Neuronal stem cell (in vitro differentiated cells): ENCODE measurements around the gene ERCC5.

Experiments
- DNase-seq: peaks from one replicate; pipeline ENCODE4 v3.0.0-alpha.2; 2013; ENCODE audit warnings: low spot score
- H2AFZ ChIP-seq: one replicate; pipeline ENCODE4 v1.6.1; 2013; ENCODE audit warnings: mild to moderate bottlenecking, low read length, inconsistent platforms
- H2AK5ac ChIP-seq: 2 replicates; pipeline ENCODE4 v1.6.1; 2013; ENCODE audit warnings: low read depth, mild to moderate bottlenecking, inconsistent platforms, low read length, moderate library complexity, mixed read lengths
- H2BK120ac ChIP-seq: 2 replicates; pipeline ENCODE4 v1.6.1; 2013; ENCODE audit warnings: low read depth, mild to moderate bottlenecking, inconsistent platforms, low read length, moderate library complexity, mixed read lengths
- H2BK12ac ChIP-seq: one replicate; pipeline ENCODE4 v1.6.1; 2013; ENCODE audit warnings: low read length, inconsistent platforms
- H2BK15ac ChIP-seq: 2 replicates; pipeline ENCODE4 v1.6.1; 2013; ENCODE audit warnings: mild to moderate bottlenecking, low read length, inconsistent platforms, mixed read lengths
- H2BK5ac ChIP-seq: one replicate; pipeline ENCODE4 v1.6.1; 2013; ENCODE audit warnings: inconsistent platforms, mild to moderate bottlenecking, low read length, moderate library complexity
- H3K14ac ChIP-seq: one replicate; pipeline ENCODE4 v1.6.1; 2013; ENCODE audit warnings: low read length, inconsistent platforms
- H3K18ac ChIP-seq: 2 replicates; pipeline ENCODE4 v1.6.1; 2013; ENCODE audit warnings: low read length, inconsistent platforms
- H3K23ac ChIP-seq: 2 replicates; pipeline ENCODE4 v1.6.1; 2013; ENCODE audit warnings: low read depth, mild to moderate bottlenecking, mixed read lengths, low read length, inconsistent platforms; ENCODE audit not compliant: poor library complexity
- H3K27ac ChIP-seq: replicated peaks from 3 replicates; pipeline ENCODE4 v1.5.1; 2013; ENCODE audit warnings: low read length, inconsistent platforms
- H3K27me3 ChIP-seq, 3 experiments: 2 replicates each; pipeline ENCODE4 v1.6.1; 2013; ENCODE audit warnings: low read length in 3 of 3, mild to moderate bottlenecking in 2 of 3, inconsistent platforms in 1 of 3, low read depth in 1 of 3, mixed read lengths in 1 of 3, moderate library complexity in 1 of 3; ENCODE audit not compliant: control insufficient read depth in 3 of 3, insufficient read depth in 3 of 3
- H3K36me3 ChIP-seq, 2 donors: replicated peaks in 1 of 2; 2 replicates each; pipeline ENCODE4 v1.6.1; 2013; ENCODE audit warnings: low read length in 2 of 2; ENCODE audit not compliant: control insufficient read depth in 2 of 2, insufficient read depth in 2 of 2
- H3K4ac ChIP-seq: 2 replicates; pipeline ENCODE4 v1.6.1; 2013; ENCODE audit warnings: inconsistent platforms, mild to moderate bottlenecking, low read length, moderate library complexity
- H3K4me1 ChIP-seq, 2 donors: 1 replicate in 1 of 2; 2 replicates in 1 of 2; pipeline ENCODE4 v1.6.1; 2013; ENCODE audit warnings: low read length in 2 of 2, low read depth in 1 of 2; ENCODE audit not compliant: control insufficient read depth in 2 of 2, insufficient read depth in 1 of 2
- H3K4me2 ChIP-seq: one replicate; pipeline ENCODE4 v1.6.1; 2013; ENCODE audit warnings: mild to moderate bottlenecking, low read length, inconsistent platforms; ENCODE audit not compliant: insufficient read depth, poor library complexity, severe bottlenecking
- H3K4me3 ChIP-seq, 2 donors: 2 replicates each; pipeline ENCODE4 v1.5.1; 2013; ENCODE audit warnings: low read length in 2 of 2, mild to moderate bottlenecking in 2 of 2, inconsistent platforms in 1 of 2, moderate library complexity in 1 of 2
- H3K79me1 ChIP-seq: one replicate; pipeline ENCODE4 v1.6.1; 2013; ENCODE audit warnings: low read depth, mild to moderate bottlenecking, inconsistent platforms, low read length, moderate library complexity
- H3K9ac ChIP-seq: one replicate; pipeline ENCODE4 v1.6.1; 2013; ENCODE audit warnings: mild to moderate bottlenecking, low read depth, low read length, inconsistent platforms; ENCODE audit not compliant: poor library complexity
- H3K9me3 ChIP-seq, 2 donors: replicated peaks in 1 of 2; 2 replicates each; pipeline versions ENCODE3 to v1.6.1; 2013; ENCODE audit warnings: low read length in 2 of 2, mild to moderate bottlenecking in 2 of 2, inconsistent platforms in 1 of 2, low read depth in 1 of 2, mixed read lengths in 1 of 2, moderate library complexity in 1 of 2; ENCODE audit not compliant: control insufficient read depth in 2 of 2, insufficient read depth in 1 of 2
- H4K8ac ChIP-seq: one replicate; pipeline ENCODE4 v1.6.1; 2013; ENCODE audit warnings: low read depth, mild to moderate bottlenecking, inconsistent platforms, low read length, moderate library complexity
- H4K91ac ChIP-seq: one replicate; pipeline ENCODE4 v1.6.1; 2013; ENCODE audit warnings: low read length, low read depth, mild to moderate bottlenecking, inconsistent platforms; ENCODE audit not compliant: poor library complexity
- WGBS, 2 donors: extraction: QIAGEN DNeasy Blood & Tissue Kit; methylation state at CpG; one replicate each; pipeline ENCODE4 v1.1.7; 2013; ENCODE audit warnings: missing lambda C conversion rate in 2 of 2, mixed read lengths in 1 of 2; ENCODE audit not compliant: insufficient read length in 2 of 2, insufficient replicate concordance in 1 of 2; ENCODE audit errors: extremely low coverage in 2 of 2; 5-methylcytosine and 5-hydroxymethylcytosine counted together

The ERCC5 gene

GRCh38 chr13:102875256-102875655 is 29.4 kb downstream of the ERCC5 start:
- Histone ChIP-seq H3K79me1 (no peaks in the 10 kb centered on the region), H2BK5ac (no peak overlapping the region), H3K4ac (no peak overlapping the region), H3K9me3 (peaks cover 0 to 7% of the 10 kb centered on the region in 2 donors), H3K4me3 (no peak overlapping the region), H2AFZ (no peak overlapping the region), H3K4me2 (no peak overlapping the region), H3K23ac (no peak overlapping the region), H4K91ac (no peak overlapping the region), H3K14ac (no peak overlapping the region), H3K27ac (no peak overlapping the region), H3K36me3 (peaks cover 0 to 59% of the 10 kb centered on the region in 2 donors), H3K9ac (no peak overlapping the region), H3K18ac (no peak overlapping the region), H4K8ac (no peak overlapping the region), H2BK12ac (no peak overlapping the region), H3K4me1 (peaks cover 8 to 10% of the 10 kb centered on the region in 2 donors), H3K27me3 (no peaks in the 10 kb centered on the region), H2AK5ac (no peak overlapping the region), H2BK120ac (no peak overlapping the region), H2BK15ac (no peak overlapping the region)
- no peak for DNase-seq
- WGBS, 2 donors = no CpG with 5 or more reads among the region's 4 CpGs

GRCh38 chr13:102877303-102877702 is 31.5 kb downstream of the ERCC5 start:
- H2BK15ac ChIP-seq = no peak overlapping the region
- H3K27me3 ChIP-seq = no peaks in the 10 kb centered on the region
- H3K36me3 ChIP-seq = peaks cover 0 to 45% of the 10 kb centered on the region in 2 donors
- no peak overlapping the region for H2BK5ac ChIP-seq
- DNase-seq = no peak
- no peak overlapping the region for H3K14ac ChIP-seq
- WGBS, 2 donors = no CpG with 5 or more reads among the region's 1 CpG
- H2BK12ac ChIP-seq = no peak overlapping the region
- H3K27ac ChIP-seq = no peak overlapping the region
- no peak overlapping the region for H3K4me2 ChIP-seq
- no peak overlapping the region for H2AK5ac ChIP-seq
- no peak overlapping the region for H4K91ac ChIP-seq
- peaks cover 0 to 7% of the 10 kb centered on the region in 2 donors for H3K9me3 ChIP-seq
- no peak overlapping the region for H3K4me3 ChIP-seq
- H3K4ac ChIP-seq = no peak overlapping the region
- peaks cover 6 to 8% of the 10 kb centered on the region in 2 donors for H3K4me1 ChIP-seq
- no peaks in the 10 kb centered on the region for H3K79me1 ChIP-seq
- no peak overlapping the region for H4K8ac ChIP-seq
- H2BK120ac ChIP-seq = no peak overlapping the region
- H2AFZ ChIP-seq = no peak overlapping the region
- H3K18ac ChIP-seq = no peak overlapping the region
- no peak overlapping the region for H3K23ac ChIP-seq
- no peak overlapping the region for H3K9ac ChIP-seq

GRCh38 chr13:102878481-102878880 is 32.6 kb downstream of the ERCC5 start:
- Histone ChIP-seq H3K79me1 (no peaks in the 10 kb centered on the region), H2BK120ac (no peak overlapping the region), H2AFZ (no peak overlapping the region), H3K4ac (no peak overlapping the region), H2BK15ac (no peak overlapping the region), H3K9me3 (peaks cover 0 to 7% of the 10 kb centered on the region in 2 donors), H3K27me3 (no peaks in the 10 kb centered on the region), H2AK5ac (no peak overlapping the region), H3K4me1 (peaks cover 6 to 8% of the 10 kb centered on the region in 2 donors), H3K36me3 (peaks cover 0 to 34% of the 10 kb centered on the region in 2 donors), H3K23ac (no peak overlapping the region), H3K4me3 (no peak overlapping the region), H2BK5ac (no peak overlapping the region), H3K27ac (peak overlapping the region; percentile 39), H3K9ac (no peak overlapping the region), H3K4me2 (no peak overlapping the region), H3K18ac (no peak overlapping the region), H4K91ac (no peak overlapping the region), H2BK12ac (no peak overlapping the region), H3K14ac (no peak overlapping the region), H4K8ac (no peak overlapping the region)
- no CpG with 5 or more reads among the region's 5 CpGs for WGBS, 2 donors
- DNase-seq = peak; percentile 29

GRCh38 chr13:102879793-102880499 is 34.1 kb downstream of the ERCC5 start:
- no peaks in the 10 kb centered on the region for H3K27me3 ChIP-seq
- H3K4me2 ChIP-seq = no peak overlapping the region
- H2BK15ac ChIP-seq = no peak overlapping the region
- no peak overlapping the region for H2AK5ac ChIP-seq
- no peak overlapping the region for H4K91ac ChIP-seq
- H2BK5ac ChIP-seq = no peak overlapping the region
- no peaks in the 10 kb centered on the region for H3K79me1 ChIP-seq
- peaks cover 0 to 24% of the 10 kb centered on the region in 2 donors for H3K36me3 ChIP-seq
- H2AFZ ChIP-seq = no peak overlapping the region
- H3K4ac ChIP-seq = no peak overlapping the region
- no peak overlapping the region for H3K27ac ChIP-seq
- no peak overlapping the region for H3K9ac ChIP-seq
- H2BK120ac ChIP-seq = no peak overlapping the region
- no peak overlapping the region for H3K14ac ChIP-seq
- no peak overlapping the region for H3K23ac ChIP-seq
- no peaks in the 10 kb centered on the region for H3K9me3 ChIP-seq
- H3K4me3 ChIP-seq = no peak overlapping the region
- no peak overlapping the region for H2BK12ac ChIP-seq
- DNase-seq = no peak
- peaks cover 6 to 8% of the 10 kb centered on the region in 2 donors for H3K4me1 ChIP-seq
- no peak overlapping the region for H3K18ac ChIP-seq
- no CpG with 5 or more reads among the region's 13 CpGs for WGBS, 2 donors
- H4K8ac ChIP-seq = no peak overlapping the region
